ENCODE data around the gene EPHB1.

GRCh38 chr3:134976948-134977347, 181.9 kb downstream of the EPHB1 start:
- TF ChIP-seq CTCF (IDR thresholded peaks at IDR 0.05) (no peak), POLR2A (IDR thresholded peaks at IDR 0.05) (no peak)

Measured in uterus (tissue), 2 donors.